ENCODE results near the gene FAM151A.

Gene FAM151A

DNA sequence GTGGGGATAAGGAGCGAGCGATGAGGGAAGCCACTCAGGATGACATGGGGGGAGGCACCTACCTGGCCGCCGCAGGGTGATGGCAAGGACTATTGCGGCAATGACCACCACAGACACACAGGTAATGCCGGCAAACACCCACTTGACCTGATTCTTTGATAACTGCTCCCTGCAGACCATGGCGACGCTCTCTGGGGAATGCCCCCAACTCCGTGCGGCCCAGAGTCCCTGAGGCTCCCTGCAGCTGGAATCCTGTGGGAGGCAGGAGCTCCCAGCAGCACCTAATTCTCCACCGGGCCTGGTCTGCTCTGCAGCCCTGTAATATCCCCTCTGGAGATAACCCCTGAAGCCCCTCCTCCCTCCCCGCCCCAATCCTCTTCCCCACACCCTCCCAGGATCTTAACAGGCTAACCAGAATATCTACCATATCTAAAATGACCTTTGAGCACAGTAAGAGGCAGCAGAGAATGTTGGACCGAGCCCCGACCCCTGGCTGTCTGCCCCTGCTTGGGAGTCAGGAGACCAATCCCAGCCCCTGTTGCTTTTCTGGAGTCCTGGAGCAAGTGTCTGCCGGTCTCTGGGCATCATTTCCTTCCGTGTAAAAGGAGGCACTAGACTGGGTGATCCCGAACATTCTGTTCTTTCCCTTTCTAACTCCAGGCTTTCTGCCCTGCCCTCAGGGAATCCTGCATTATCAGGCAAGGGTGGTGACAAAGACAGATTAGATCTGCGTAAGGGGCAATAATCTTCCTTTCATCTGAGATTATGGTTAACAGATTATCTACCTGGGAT, at the start of gene FAM151A:
Gene FAM151A, minus strand, starts transcription at position 310 of the 792 bp plus-strand sequence. Its CDS starts 130 bp downstream, at position 180.
- H3K4me2 ChIP-seq (ENCODE audit: low read length) = no peak within 1 kb of the TSS
- no peaks in the 10 kb centered on the region for H3K79me2 ChIP-seq
- TF ChIP-seq, protein P1, sequence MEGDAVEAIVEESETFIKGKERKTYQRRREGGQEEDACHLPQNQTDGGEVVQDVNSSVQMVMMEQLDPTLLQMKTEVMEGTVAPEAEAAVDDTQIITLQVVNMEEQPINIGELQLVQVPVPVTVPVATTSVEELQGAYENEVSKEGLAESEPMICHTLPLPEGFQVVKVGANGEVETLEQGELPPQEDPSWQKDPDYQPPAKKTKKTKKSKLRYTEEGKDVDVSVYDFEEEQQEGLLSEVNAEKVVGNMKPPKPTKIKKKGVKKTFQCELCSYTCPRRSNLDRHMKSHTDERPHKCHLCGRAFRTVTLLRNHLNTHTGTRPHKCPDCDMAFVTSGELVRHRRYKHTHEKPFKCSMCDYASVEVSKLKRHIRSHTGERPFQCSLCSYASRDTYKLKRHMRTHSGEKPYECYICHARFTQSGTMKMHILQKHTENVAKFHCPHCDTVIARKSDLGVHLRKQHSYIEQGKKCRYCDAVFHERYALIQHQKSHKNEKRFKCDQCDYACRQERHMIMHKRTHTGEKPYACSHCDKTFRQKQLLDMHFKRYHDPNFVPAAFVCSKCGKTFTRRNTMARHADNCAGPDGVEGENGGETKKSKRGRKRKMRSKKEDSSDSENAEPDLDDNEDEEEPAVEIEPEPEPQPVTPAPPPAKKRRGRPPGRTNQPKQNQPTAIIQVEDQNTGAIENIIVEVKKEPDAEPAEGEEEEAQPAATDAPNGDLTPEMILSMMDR (IDR thresholded peaks at IDR 0.05) = no peak
- H2AFZ ChIP-seq = no peak within 1 kb of the TSS
- no peak within 1 kb of the TSS for H3K9ac ChIP-seq
- no peaks in the 10 kb centered on the region for H3K4me1 ChIP-seq
- H3K27me3 ChIP-seq (ENCODE audit: control insufficient read depth, insufficient read depth, low read length) = no peaks in the 10 kb centered on the region
- H3K27ac ChIP-seq = no peak within 1 kb of the TSS
- no peaks in the 10 kb centered on the region for H3K9me3 ChIP-seq (ENCODE audit: control insufficient read depth, low read length)
- no peaks in the 10 kb centered on the region for H3K36me3 ChIP-seq (ENCODE audit: control insufficient read depth, insufficient read depth, low read length)
- H3K4me3 ChIP-seq (ENCODE audit: low read depth, low read length) = no peak within 1 kb of the TSS

DNA sequence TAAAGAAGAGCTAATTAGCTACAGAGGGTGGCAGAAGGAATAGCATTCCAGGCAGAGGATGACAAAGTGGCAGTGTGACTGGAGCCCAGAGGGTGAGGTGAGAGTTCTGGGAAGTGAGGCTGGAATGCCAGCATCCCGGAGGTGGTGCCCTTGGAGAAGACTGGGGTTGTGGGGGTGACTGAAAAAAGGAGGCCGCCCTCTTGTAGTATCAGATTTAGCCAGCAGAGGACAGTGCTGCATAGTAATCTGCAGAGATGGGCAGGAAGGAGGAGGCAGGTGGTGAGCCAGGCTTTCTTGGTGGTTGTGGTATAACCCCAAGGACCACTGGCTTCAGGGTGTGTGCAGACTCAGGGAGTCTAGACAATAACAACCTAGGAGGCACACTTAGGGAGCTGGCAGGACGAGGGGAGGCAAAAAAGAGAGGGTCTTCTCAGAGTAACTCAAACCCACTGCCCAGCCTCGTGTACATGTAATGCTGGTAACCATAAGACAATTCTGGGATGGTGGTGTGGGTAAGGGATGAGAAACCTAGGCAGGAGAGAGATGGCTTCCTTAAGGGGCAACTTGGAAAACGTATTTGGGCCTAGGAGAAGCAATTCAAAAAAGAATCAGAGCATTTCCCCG, 48.8 kb upstream of the FAM151A start:
- Histone ChIP-seq H3K27me3 (ENCODE audit: control insufficient read depth, insufficient read depth, low read length) (no peaks in the 10 kb centered on the region), H3K4me3 (ENCODE audit: low read depth, low read length) (no peak overlapping the region), H3K27ac (no peak overlapping the region), H3K4me2 (ENCODE audit: low read length) (no peak overlapping the region), H3K9me3 (ENCODE audit: control insufficient read depth, low read length) (no peaks in the 10 kb centered on the region), H3K9ac (no peak overlapping the region), H2AFZ (no peak overlapping the region), H3K36me3 (ENCODE audit: control insufficient read depth, insufficient read depth, low read length) (no peaks in the 10 kb centered on the region), H3K4me1 (no peaks in the 10 kb centered on the region), H3K79me2 (no peaks in the 10 kb centered on the region)
- TF ChIP-seq, protein P1 (IDR thresholded peaks at IDR 0.05) = peak; percentile 51

GRCh38 chr1:54668567-54668966, 45.2 kb upstream of the FAM151A start:
- no peaks in the 10 kb centered on the region for H3K36me3 ChIP-seq (ENCODE audit: control insufficient read depth, insufficient read depth, low read length)
- H3K27me3 ChIP-seq (ENCODE audit: control insufficient read depth, insufficient read depth, low read length) = no peaks in the 10 kb centered on the region
- H3K79me2 ChIP-seq = no peaks in the 10 kb centered on the region
- no peak overlapping the region for H3K4me2 ChIP-seq (ENCODE audit: low read length)
- TF ChIP-seq, protein P1 (IDR thresholded peaks at IDR 0.05) = no peak
- H3K9ac ChIP-seq = no peak overlapping the region
- H3K27ac ChIP-seq = no peak overlapping the region
- no peaks in the 10 kb centered on the region for H3K9me3 ChIP-seq (ENCODE audit: control insufficient read depth, low read length)
- H2AFZ ChIP-seq = no peak overlapping the region
- H3K4me1 ChIP-seq = no peaks in the 10 kb centered on the region
- H3K4me3 ChIP-seq (ENCODE audit: low read depth, low read length) = no peak overlapping the region

DNA sequence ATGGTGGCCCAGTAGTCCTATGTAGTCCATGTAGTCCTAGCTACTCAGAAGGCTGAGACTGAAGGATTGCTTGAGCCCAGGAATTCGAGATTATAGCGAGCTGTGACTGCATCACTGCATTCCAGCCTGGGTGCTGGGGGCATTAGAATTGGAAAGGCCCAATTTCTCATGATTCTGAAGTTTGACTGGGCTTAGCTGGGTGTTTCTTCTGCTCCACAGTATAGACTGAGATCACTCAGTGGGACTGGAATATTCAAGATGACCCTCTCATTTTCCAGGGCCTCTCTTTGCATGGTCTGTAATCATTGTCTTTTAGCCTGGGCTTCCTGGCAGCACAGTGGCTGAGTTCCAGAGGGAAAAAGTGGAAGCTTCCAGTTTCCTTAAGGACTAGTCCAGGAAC, 44.5 kb upstream of the FAM151A start:
- H3K27ac ChIP-seq = no peak overlapping the region
- no peak overlapping the region for H3K4me2 ChIP-seq (ENCODE audit: low read length)
- H3K27me3 ChIP-seq (ENCODE audit: control insufficient read depth, insufficient read depth, low read length) = no peaks in the 10 kb centered on the region
- no peak overlapping the region for H3K9ac ChIP-seq
- no peak overlapping the region for H2AFZ ChIP-seq
- H3K36me3 ChIP-seq (ENCODE audit: control insufficient read depth, insufficient read depth, low read length) = no peaks in the 10 kb centered on the region
- H3K9me3 ChIP-seq (ENCODE audit: control insufficient read depth, low read length) = no peaks in the 10 kb centered on the region
- TF ChIP-seq, protein P1 (IDR thresholded peaks at IDR 0.05) = no peak
- H3K4me3 ChIP-seq (ENCODE audit: low read depth, low read length) = no peak overlapping the region
- H3K79me2 ChIP-seq = no peaks in the 10 kb centered on the region
- H3K4me1 ChIP-seq = no peaks in the 10 kb centered on the region

Data from parathyroid adenoma (tissue), 2 donors.